DOHH2 (cell line): ENCODE measurements around the gene NIN.

Source experiments
- EZH2phosphoT487 ChIP-seq: fragments of 200-600 bp; sonication (generic); IDR thresholded peaks from 2 replicates; pipeline ENCODE4 v1.6.1; 2017; ENCODE audit warnings: borderline replicate concordance, mild to moderate bottlenecking, antibody characterized with exemption, low read length, moderate library complexity, mixed read lengths
- TF ChIP-seq, protein P1 (sequence below): fragments of 200-600 bp; sonication (generic); IDR thresholded peaks from one replicate; pipeline ENCODE4 v1.5.1; 2014; ENCODE audit warnings: antibody characterized with exemption, mild to moderate bottlenecking, low read depth, low read length; ENCODE audit not compliant: poor library complexity, severe bottlenecking

DNA sequence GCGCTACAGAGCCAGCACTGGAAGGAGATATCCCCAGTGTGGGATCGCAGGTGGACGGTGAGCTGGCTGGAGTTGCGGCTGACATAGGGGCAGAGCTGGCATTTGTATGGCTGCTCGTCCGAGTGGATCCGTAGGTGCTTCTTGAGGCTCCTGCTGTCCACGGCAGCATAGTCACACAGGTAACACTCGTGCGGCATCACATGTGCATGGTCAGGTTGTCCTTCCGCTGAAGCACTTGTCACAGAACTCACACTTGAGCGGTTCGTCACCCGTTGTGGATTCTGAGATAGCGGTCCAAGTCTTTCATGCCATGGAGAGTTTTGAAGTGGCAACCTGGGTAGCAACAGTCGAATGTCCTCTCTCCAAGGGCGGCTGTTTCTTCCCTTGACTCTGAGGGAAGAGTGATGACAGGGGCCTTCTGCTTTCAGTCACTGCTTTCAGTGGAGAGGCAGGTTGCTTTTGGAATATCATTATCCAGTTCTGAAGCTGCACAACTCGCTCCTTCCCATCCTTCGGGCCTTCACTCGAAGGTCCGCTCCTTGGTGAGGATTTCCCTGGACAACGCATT, 125.9 kb downstream of the NIN start:
- TF ChIP-seq, protein P1, sequence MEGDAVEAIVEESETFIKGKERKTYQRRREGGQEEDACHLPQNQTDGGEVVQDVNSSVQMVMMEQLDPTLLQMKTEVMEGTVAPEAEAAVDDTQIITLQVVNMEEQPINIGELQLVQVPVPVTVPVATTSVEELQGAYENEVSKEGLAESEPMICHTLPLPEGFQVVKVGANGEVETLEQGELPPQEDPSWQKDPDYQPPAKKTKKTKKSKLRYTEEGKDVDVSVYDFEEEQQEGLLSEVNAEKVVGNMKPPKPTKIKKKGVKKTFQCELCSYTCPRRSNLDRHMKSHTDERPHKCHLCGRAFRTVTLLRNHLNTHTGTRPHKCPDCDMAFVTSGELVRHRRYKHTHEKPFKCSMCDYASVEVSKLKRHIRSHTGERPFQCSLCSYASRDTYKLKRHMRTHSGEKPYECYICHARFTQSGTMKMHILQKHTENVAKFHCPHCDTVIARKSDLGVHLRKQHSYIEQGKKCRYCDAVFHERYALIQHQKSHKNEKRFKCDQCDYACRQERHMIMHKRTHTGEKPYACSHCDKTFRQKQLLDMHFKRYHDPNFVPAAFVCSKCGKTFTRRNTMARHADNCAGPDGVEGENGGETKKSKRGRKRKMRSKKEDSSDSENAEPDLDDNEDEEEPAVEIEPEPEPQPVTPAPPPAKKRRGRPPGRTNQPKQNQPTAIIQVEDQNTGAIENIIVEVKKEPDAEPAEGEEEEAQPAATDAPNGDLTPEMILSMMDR, result no peak
- TF ChIP-seq EZH2phosphoT487, result no peak
